HEK293T (cell line): Measurements from ENCODE around the gene MRAS.

Experiments used
- CTCF ChIA-PET: fragments of 350-600 bp; formaldehyde crosslinking; extraction: SDS; loops from one replicate; lab custom pipeline; 2021; ENCODE audit warnings: antibody characterized with exemption, inconsistent platforms; lab: Yijun Ruan, JAX
- POLR2A ChIA-PET: fragments of 350-600 bp; formaldehyde crosslinking; extraction: SDS; loops from one replicate; lab custom pipeline; 2020; ENCODE audit warnings: antibody characterized with exemption, inconsistent platforms; lab: Yijun Ruan, JAX
- DNase-seq: peaks from one replicate; pipeline ENCODE4 v3.0.0; 2012; ENCODE audit warnings: mixed read lengths; ENCODE audit errors: extremely low spot score
- ARNT ChIP-seq: fragments of 450-650 bp; IDR thresholded peaks from 2 replicates; pipeline ENCODE4 v1.6.1; 2017; ENCODE audit warnings: mild to moderate bottlenecking
- BHLHE40 ChIP-seq: fragments of 450-650 bp; IDR thresholded peaks from 2 replicates; pipeline ENCODE4 v1.6.1; 2016; ENCODE audit warnings: mild to moderate bottlenecking, moderate library complexity, borderline replicate concordance
- CTBP1 ChIP-seq: fragments of 450-650 bp; IDR thresholded peaks from 2 replicates; pipeline ENCODE4 v1.6.1; 2016; ENCODE audit warnings: borderline replicate concordance
- ELF4 ChIP-seq: fragments of 450-650 bp; IDR thresholded peaks from 2 replicates; pipeline ENCODE4 v1.6.1; 2017; ENCODE audit warnings: antibody characterized with exemption
- FOXA1 ChIP-seq: fragments of 450-650 bp; IDR thresholded peaks from 2 replicates; pipeline ENCODE4 v1.6.1; 2016; ENCODE audit warnings: mild to moderate bottlenecking
- FOXK2 ChIP-seq: fragments of 450-650 bp; IDR thresholded peaks from 2 replicates; pipeline ENCODE4 v1.6.1; 2016; ENCODE audit warnings: mild to moderate bottlenecking
- FOXM1 ChIP-seq: fragments of 450-650 bp; IDR thresholded peaks from 2 replicates; pipeline ENCODE4 v1.6.1; 2017; ENCODE audit warnings: mild to moderate bottlenecking, borderline replicate concordance
- HDGF ChIP-seq: fragments of 450-650 bp; IDR thresholded peaks from 2 replicates; pipeline ENCODE4 v1.6.1; 2017; ENCODE audit warnings: antibody characterized with exemption, borderline replicate concordance
- L3MBTL2 ChIP-seq: fragments of 450-650 bp; conservative IDR thresholded peaks from 2 replicates; pipeline ENCODE4 v1.6.1; 2016; ENCODE audit warnings: mild to moderate bottlenecking
- LEF1 ChIP-seq: fragments of 450-650 bp; IDR thresholded peaks from 2 replicates; pipeline ENCODE4 v1.6.1; 2017; ENCODE audit warnings: mild to moderate bottlenecking, borderline replicate concordance
- NFRKB ChIP-seq: fragments of 450-650 bp; IDR thresholded peaks from 2 replicates; pipeline ENCODE4 v1.6.1; 2016; ENCODE audit warnings: mild to moderate bottlenecking, moderate library complexity
- SP1 ChIP-seq: fragments of 450-650 bp; IDR thresholded peaks from 2 replicates; pipeline ENCODE4 v1.6.1; 2017
- SUZ12 ChIP-seq: fragments of 450-650 bp; IDR thresholded peaks from 2 replicates; pipeline ENCODE4 v1.6.1; 2016; ENCODE audit warnings: mild to moderate bottlenecking
- TARDBP ChIP-seq: fragments of 450-650 bp; IDR thresholded peaks from 2 replicates; pipeline ENCODE4 v1.6.1; 2016
- ZNF384 ChIP-seq: fragments of 450-650 bp; IDR thresholded peaks from 2 replicates; pipeline ENCODE4 v1.6.1; 2016
- TF ChIP-seq, protein P1 (sequence below): fragments of 450-650 bp; IDR thresholded peaks from 2 replicates; pipeline ENCODE4 v1.6.1; 2016

Gene MRAS

DNA sequence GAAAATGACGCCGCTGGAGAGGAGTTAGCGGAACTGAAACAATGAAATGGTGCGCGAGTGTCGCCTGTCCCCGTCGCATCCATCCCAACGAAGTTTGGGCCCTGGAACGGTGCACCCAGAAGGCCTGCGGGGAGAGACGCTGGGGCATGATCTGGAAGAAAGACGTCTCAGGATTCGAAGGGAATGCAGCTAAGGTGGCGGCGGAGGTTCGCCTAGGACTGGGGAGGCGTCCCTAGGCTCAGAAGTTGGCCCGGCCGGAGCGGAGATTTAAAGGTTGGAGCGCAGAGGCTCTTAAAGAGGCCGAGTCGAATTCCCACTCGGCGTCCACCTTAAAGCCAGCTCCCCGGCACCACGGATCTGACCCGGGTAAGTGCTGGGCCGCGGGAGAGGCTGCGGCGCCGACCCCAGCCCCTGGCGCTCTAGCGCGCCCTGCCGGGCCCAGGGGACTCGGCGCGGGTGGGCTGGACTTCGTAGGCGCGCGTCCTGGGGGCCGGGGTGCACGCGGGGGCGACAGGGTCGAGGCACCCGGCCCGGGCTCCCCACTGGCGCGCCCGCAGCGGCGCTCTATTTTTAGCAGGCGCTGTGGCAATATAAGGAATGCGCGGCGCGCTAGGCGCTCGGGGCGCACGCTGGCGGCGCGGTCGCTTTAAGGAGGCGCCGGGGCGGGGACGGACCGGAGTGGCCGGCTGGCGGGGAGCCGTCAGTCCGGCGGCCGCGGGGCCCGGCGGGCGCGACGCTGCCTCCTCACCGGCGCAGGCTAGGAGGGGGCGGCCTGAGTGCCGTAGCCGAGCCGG, at the start of gene MRAS:
TSS of gene MRAS (plus strand) at position 620 of the 794 bp plus-strand sequence. CDS start 24,305 bp downstream, outside the sequence.
- TF ChIP-seq FOXM1 (peak; percentile 39; the same call in 1 of the 2 replicates), BHLHE40 (no peak)
- TF ChIP-seq, protein P1, sequence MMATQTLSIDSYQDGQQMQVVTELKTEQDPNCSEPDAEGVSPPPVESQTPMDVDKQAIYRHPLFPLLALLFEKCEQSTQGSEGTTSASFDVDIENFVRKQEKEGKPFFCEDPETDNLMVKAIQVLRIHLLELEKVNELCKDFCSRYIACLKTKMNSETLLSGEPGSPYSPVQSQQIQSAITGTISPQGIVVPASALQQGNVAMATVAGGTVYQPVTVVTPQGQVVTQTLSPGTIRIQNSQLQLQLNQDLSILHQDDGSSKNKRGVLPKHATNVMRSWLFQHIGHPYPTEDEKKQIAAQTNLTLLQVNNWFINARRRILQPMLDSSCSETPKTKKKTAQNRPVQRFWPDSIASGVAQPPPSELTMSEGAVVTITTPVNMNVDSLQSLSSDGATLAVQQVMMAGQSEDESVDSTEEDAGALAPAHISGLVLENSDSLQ, result no peak
- ChIA-PET POLR2A (no interaction called here), CTCF (interaction anchor here (0.5 to 1.4 kb wide), 4 partner anchors 52 to 174 kb away, joined by 3 read pairs; partner anchors contain the start of gene DBR1)
- peak; percentile 69 for DNase-seq

DNA sequence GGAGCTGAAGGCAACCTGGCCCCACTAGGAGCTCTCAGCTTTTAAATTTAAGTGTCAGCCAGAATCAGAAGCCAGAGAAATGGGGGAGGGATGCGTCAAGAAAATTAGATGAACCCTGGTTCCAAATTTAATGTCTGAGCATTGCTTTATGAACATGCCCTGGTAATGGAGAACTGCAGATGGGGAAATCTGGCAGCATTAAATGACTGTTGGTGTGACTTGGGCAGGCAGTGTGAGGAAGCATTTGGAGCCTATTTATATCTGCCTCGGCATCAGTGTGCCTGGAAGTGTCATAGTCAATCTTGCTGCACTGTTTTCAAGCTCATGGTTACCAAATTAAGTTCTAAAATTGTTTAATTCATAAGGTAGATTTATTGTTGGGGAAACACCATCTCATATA, 47.7 kb upstream of the MRAS start:
- CTCF ChIA-PET, result no interaction called here
- POLR2A ChIA-PET, result no interaction called here
- no peak for DNase-seq
- TF ChIP-seq ZNF384 (no peak), SP1 (no peak)

DNA sequence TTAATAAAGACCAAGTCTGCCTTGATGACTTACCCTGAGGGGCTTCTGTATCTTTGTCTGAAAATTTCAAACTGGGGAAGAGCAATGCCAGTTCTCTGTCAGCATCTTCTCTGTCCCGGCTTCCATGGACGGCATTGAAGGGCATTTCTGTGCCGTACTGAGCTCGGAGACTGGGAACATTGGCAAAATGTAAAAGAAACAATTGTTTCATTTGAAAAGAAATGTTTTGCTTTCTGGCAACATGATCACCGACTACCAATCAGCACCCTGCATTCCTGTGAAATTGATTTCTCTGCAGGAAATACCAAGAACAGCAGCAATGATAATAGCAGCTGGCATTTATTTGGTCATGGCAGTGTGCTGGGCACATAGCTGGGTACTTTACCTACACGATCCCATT, 44.9 kb upstream of the MRAS start:
- DNase-seq, result no peak
- ChIA-PET POLR2A (no interaction called here), CTCF (no interaction called here)
- TF ChIP-seq ELF4 (no peak), CTBP1 (no peak), FOXM1 (no peak), BHLHE40 (no peak), TARDBP (no peak), SP1 (no peak), SUZ12 (no peak), NFRKB (no peak), ZNF384 (no peak)

DNA sequence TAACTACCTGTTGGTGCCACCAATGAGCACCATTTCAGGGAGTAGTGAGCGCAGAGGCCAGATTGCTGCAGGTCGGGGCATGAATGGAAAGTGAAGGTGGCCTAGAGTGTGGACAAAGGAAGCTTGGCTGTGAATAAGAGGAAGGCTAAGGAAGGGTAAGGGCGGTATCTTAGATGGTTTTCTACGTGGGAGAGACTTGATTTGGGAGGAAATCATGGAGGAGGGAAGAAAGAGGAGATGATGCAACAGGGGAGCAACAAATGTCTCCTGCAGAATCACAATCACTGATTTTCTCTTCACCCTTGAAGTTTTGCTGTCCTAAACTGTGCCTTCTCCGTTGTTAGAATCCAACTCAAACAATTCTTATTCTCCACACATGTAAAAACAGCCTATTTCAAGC, 40.5 kb upstream of the MRAS start:
- ChIA-PET CTCF (no interaction called here), POLR2A (no interaction called here)
- TF ChIP-seq ELF4 (no peak), BHLHE40 (no peak), HDGF (no peak), FOXM1 (no peak), LEF1 (no peak), FOXK2 (no peak), FOXA1 (no peak), TARDBP (no peak), ZNF384 (no peak), CTBP1 (no peak), L3MBTL2 (no peak), SP1 (no peak), SUZ12 (no peak), NFRKB (no peak), ARNT (no peak)
- TF ChIP-seq, protein P1, result no peak

DNA sequence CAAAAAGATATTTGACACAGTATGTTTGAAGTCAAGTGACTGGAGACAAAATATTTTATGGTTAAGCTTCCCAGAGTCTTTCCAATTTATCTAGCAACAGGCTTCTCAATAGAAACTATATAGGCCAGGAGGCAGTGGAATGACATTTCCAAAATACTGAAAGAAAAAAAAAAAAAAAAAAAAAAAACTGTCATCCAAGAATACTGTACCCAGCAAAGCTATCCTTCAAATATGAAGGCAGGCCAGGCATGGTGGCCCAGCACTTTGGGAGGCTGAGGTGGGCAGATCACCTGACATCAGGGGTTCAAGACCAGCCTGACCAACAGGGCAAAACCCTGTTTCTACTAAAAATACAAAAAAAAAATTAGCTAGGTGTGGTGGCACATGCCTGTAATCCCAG, 39.6 kb upstream of the MRAS start:
- peak; percentile 55; the same call in 1 of the 2 replicates for TF ChIP-seq ZNF384
- TF ChIP-seq, protein P1, result no peak
- ChIA-PET POLR2A (no interaction called here), CTCF (no interaction called here)
- no peak for DNase-seq

More for the DNA sequence above, 40.5 kb upstream of the MRAS start:
- no peak for DNase-seq

DNA sequence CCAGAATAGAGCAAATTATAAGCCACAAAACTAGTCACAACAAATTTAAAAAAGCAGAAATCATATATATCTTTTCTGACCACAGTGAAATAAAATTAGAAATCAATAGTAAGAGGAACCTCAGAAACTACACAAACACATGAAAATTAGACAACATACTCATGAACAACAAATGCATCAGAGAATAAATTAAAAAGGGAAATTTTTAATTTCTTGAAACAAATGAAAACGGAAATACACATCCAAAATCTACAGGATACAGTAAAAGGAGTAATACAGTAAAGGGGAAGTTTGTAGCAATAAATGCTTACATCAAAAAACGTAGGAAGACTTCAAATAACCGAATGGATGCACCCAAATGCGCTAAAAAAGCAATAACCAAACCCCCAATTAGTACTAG, 37.9 kb upstream of the MRAS start:
- no peak for TF ChIP-seq BHLHE40
- TF ChIP-seq L3MBTL2, result no peak
- TF ChIP-seq FOXK2, result no peak
- TF ChIP-seq SUZ12, result no peak
- no peak for TF ChIP-seq FOXM1
- no peak for TF ChIP-seq SP1
- TF ChIP-seq CTBP1, result no peak
- TF ChIP-seq ZNF384, result no peak
- TF ChIP-seq, protein P1, result no peak
- no peak for TF ChIP-seq NFRKB
- no peak for TF ChIP-seq LEF1
- TF ChIP-seq TARDBP, result no peak
- TF ChIP-seq ELF4, result no peak
- TF ChIP-seq HDGF, result no peak
- no peak for TF ChIP-seq FOXA1
- no peak for TF ChIP-seq ARNT
- ChIA-PET POLR2A (no interaction called here), CTCF (no interaction called here)
- no peak for DNase-seq
